NCI-H1105 treated with DMSO at 0.1 percent for 48 hours (cell line): ENCODE data around the gene KY.

ENCODE experiments used
- DNase-seq: peaks from one replicate; lab custom pipeline; 2025; lab: John Stamatoyannopoulos, UW

KY gene

DNA sequence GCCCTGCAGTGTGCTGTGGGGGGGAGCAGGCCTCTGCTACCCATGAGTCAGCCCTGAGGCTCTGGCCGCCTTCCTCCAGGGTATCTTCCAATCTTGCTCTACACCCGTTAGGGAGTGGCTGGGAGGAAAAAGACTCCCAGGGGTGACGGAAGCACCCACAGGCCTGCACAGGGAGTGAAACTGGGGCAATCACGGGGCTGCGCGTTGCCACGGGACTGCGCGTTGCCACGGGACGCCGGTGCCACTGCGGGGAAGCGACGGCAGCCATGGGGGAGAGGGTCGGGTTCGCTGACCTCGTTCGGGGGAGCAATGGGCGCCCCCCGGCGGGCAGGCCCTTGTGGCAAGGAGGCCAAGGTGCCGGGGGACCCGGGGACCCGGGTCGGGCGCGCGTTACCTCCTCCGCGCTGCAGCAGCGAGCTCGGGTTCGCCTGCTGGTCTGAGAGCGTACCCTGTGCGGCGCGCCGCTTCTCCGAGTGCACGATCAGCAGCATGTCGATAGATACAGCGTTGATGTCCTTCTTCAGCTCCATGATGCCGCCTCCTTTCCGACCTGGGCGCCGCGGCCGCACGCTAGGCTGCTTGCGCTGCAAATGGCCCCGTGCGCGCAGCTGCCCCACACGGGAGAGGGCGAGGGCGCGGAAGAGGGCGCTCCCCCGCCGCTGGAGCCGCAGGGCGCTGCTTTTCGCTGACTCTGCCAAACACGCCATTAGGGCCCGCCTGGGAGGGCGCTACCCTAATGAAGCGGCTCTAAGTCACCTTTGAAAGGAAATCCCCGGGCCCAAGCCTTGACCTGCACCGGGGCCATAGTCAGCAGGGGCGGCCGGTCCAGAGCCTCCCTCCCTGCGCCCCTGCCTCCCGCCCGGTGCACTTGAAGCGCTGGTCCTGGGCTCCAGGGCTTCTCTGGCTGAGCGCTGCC is at the start of gene KY:
KY (minus strand) TSS at position 592 of the 916 bp plus-strand sequence; CDS start at position 530, 62 bp downstream.
- DNase-seq: peak; percentile 87

DNA sequence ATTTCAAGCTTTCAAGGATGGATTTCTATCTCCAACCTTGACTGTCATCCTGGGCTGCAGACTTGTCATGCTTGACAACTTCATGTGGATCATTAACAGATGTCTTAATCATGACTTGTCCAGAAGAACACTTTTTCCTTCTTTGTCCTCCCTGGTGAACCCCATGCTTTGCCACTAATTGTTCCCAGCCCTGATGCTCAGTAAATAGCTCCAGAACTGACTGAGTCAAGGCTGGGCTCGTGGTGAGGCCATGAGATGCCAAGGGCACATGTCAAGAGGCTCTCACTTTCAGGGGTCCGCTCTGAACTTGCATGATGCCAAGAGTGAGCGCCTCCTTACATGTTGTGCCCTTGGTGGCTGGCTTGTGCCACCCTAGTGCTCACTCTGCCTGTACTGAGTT is 48.9 kb upstream of the KY start:
- DNase-seq: no peak

- no peak for DNase-seq
Observed at GRCh38 chr3:134699141-134699711, 48.4 kb upstream of the KY start.

DNA sequence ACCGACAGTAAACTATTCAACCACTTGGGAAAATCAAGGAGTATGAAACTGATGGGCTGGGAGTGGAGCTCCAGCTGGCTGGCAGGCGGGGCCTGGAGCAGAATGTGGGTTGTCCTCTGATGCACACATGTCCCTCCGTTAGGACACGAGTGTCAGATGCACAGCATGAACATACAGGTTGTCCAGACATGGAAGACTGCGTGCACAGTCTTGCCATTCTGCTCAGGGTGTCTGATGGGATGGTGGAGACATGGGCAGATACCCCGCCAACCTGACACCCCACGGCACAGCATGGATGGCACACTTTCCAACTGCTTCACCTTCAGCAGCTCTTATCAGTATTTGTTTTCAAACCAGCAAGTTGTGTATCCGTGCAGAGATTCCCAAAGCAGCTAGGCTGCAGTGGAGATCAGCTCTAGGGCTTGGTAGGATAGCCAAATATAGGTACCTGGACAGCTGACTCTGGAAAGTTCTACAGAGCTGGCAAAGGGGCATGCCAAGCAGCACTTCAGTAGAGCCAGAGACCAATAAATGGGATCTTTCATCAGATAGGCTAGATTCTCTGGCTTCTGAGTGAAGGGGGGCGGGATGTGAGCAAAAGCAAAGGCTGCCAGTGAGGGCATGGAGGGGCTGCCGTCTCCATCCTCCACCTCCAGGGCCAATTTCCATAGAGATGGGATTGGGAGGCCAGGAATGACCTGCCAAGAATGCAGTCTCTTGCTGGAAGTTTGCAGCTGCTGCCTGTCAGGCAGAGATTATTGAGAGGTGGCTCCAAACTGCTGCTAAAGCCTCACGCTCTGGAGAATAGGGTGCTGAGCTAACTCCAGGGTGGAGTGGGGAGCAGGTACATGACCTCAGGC is 47.2 kb upstream of the KY start:
- DNase-seq: no peak

- DNase-seq: no peak
Observed at GRCh38 chr3:134696155-134696554, 45.3 kb upstream of the KY start.

- no peak for DNase-seq
Observed at GRCh38 chr3:134694946-134695543, 44.2 kb upstream of the KY start.

GRCh38 chr3:134694466-134694865 is 43.6 kb upstream of the KY start:
- no peak for DNase-seq

DNA sequence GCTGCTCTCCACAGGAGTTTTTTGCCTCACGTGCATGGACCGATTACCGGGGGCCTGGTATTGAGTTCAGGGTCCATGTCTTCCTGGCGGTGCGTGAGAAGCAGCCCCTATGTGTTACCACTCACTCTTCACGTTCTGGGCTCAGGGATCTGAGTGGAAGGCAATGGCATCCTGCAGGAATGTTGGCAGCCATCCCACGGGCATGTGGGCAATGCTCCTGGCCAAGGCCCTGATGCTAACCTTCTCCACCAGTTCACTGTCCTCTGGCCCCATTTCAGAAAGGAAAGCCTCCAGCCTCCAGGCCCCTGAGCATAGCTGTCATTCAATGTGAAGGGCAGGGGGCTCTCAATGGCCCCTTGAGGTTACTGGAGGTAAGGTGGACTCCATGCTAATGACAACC is 43.0 kb upstream of the KY start:
- no peak for DNase-seq

DNA sequence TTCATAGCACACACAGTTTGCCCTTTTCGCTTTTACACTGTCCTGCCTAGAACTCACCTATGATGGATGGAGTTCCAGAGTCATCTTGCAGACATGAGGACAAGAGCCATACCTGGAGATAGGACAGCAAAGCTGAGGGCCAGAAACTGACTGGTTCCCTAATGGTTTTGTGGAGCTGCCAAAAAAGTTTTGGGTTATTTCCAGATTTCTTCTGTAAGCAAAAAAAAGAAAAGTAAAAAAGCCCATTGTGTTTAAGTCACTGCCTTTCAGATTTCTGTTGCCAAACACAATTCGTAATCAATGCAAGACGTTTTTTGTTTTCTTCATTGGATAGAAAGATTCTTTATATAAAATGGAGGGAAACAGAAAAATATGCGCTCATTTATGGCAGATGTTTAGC is 42.4 kb upstream of the KY start:
- no peak for DNase-seq

DNA sequence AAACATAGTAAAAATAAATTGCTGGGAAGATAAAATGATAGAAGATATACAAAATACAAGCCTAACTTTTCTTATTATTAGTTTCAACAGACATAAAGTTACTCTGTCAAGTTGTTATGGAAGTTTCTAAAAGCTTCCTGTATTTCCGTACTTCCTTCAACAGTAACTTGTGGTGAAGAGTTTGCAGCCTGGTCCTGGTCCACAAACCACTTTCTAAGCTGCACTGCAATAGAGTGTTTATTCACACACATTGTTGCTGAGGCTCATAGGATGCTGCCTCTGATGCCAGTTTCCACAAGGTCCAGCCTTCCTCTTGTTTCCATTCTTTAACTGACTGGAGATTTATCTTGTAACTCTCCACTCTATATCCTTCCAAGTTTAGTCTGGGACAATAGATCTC is 39.4 kb upstream of the KY start:
- DNase-seq: no peak

DNA sequence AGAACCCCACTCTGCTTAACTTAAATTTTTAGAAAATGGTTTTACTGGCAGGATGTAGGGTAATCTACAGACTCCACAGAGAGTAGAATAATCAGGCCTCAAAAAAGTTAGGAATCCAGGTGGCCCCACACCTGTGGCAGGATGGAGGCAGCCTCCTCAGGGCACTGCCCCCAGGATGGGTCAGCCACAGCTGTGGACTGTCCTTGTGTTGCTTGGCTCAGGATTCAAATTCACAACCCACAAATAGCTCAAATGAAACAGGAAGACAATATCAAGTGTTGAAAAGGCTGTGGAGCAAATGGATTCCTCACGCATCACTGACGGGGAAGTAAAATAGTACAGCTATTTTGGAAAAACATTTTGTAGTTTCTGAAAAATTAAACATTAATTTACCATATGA is 36.8 kb upstream of the KY start:
- no peak for DNase-seq

- DNase-seq: no peak
Observed at GRCh38 chr3:134685929-134686802, 35.3 kb upstream of the KY start.

DNA sequence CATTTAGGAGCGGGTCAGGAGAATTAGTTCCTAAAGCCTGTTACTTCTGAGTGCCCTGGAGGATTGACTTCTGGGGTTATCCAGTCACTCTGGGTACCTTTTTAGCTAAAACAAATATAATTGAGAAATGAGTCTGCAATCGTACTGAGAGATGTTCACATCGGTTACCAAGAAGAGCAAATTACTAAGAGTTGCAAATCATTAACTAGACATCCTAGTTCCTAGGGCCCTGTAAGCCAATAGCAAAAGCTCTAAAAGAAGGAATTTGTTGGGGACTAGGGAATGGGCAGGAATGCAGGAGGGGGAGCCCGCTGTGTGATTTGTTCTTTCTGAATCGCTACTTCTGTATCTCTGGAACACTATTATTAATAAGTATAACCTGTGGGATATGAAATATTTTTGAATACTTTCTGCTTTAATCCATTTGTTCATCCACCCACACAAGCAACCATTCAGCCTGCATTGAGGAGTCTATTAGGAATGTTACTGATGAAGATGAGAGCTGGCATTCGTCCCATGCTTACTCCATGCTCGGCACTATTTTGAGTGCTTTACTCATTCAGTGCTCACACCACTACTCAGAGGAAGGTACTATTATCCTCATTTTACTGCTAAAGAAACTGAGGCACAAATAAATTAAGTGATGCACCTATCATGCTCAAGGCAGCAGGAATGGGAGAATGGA is 31.5 kb upstream of the KY start:
- no peak for DNase-seq

DNA sequence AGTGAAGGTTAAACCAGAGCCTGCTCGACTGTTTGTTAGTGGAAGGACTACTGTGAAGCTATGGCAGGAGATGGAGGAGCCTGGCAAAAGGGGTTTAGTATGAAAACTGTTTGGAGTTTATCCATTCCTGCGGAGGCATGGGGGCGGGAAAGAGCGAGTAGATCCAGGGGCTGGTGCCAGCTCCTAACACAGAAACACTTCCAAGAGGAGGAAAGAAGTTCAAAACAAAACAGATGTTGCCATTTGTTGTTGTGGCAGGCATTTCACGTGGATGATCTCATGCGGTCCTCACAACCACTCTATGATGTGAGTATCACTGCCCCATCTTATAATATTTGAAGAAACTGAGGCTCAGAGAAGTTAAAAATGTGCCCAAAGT is 30.7 kb upstream of the KY start:
- DNase-seq: no peak

- DNase-seq: no peak
Observed at GRCh38 chr3:134680796-134681521, 30.1 kb upstream of the KY start.

DNA sequence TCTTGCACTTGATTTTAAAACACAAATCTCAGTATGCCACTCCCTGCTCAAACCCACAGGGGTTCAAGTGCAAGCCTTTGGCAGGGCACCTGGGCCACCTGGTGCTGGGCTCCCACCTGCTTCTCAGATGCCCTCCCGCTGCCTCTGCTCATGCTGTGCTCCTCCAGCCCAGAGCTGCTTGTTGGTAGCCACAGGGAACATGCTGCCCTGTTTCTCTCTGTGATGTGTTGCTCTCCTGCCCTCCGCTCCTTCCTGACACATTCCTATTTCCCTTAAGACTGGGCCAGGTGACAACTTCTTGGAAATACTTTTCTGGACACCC is 27.1 kb upstream of the KY start:
- DNase-seq: no peak

DNA sequence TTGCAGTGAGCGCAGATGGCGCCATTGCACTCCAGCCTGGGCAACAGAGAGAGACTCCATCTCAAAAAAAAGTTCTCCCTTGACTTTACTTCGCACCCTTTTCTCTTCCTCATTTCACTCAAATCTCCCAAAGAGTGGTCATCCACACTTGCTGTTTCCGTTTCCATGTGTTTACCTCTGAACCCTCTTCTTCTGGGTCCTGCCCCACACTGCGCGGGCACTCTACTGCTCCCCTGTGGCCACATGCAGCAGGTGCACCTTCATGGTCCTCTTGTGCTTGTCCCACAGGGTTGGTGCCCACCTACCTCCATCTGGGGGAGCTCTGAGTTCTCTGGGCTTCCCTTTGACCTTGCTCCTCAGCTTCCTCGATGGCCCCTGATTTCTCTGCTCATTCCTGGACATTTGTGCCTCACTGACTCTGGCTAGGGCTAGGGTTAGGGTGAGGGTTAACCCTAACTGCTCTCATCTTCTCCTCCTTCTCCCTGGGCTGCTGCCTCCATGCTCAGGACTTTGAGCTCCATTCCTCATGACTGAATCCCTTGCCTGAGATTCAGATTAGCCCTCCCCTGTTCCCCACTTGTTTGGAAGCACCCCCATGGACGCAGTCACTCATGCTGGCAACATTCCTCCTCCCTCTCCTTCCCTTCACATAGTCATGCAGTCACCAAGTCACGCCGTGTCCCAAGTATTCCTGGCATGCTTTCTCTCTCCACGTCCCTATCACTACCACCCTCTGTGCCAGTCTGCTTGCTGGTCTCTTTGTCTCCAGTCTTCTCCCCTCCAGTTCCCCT is 26.6 kb upstream of the KY start:
- DNase-seq: no peak

GRCh38 chr3:134675726-134676256 is 25.0 kb upstream of the KY start:
- DNase-seq: peak; percentile 8

- no peak for DNase-seq
Observed at GRCh38 chr3:134672571-134672970, 21.7 kb upstream of the KY start.
